ENCODE results near the gene CYTH2.

DNA sequence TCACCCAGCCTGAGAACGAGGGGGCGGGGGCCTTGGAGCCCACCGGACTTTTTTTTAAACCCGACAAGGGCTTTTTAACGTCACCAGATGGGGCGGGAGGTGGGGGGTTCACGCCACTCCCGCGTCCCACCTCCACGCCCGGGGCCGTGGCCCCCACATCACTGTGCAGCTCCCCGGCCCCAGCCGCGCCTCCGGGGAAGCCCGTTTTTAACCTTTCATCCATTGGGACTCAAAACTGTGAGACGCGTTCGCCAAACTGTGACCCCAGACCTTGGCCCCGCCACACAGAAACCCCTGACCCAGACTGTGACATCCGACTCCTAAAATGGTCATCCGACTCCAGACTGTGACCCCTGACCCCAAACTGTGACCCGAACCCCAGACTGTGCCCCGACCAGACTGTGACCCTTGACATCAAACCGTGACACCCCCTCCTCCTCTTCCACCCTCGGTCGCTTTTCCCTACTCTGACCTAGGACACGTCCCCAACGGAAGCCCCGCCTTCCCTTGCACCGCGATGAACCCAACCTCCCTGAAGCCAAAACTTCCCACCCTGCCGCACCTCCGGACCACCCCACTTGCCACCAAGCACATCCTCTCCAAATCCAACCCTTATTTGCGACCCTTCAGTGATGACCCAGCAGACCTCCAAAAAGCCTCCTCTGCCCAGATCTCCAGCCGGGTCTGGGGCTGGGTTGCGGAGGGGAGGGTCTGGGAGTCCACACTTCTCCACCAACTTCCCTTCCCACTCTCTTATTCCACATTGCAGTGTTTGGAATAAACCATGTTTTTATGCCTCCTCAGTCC is 24.8 kb upstream of the CYTH2 start:
- TF ChIP-seq NRF1 (conservative IDR thresholded peaks at IDR 0.05 in 1 of 2, IDR thresholded peaks at IDR 0.05 in 1 of 2) (no peak), ELF1 (tag; IDR thresholded peaks at IDR 0.05) (no peak), HMG20B (CRISPR knock-in tag; IDR thresholded peaks at IDR 0.05) (no peak), BRCA1 (IDR thresholded peaks at IDR 0.05) (no peak), BRCA1 (CRISPR knock-in tag; IDR thresholded peaks at IDR 0.05) (no peak), MAZ (CRISPR knock-in tag; conservative IDR thresholded peaks at IDR 0.05 in 1 of 2, IDR thresholded peaks at IDR 0.05 in 1 of 2) (no peak)
- TF ChIP-seq, protein P1, sequence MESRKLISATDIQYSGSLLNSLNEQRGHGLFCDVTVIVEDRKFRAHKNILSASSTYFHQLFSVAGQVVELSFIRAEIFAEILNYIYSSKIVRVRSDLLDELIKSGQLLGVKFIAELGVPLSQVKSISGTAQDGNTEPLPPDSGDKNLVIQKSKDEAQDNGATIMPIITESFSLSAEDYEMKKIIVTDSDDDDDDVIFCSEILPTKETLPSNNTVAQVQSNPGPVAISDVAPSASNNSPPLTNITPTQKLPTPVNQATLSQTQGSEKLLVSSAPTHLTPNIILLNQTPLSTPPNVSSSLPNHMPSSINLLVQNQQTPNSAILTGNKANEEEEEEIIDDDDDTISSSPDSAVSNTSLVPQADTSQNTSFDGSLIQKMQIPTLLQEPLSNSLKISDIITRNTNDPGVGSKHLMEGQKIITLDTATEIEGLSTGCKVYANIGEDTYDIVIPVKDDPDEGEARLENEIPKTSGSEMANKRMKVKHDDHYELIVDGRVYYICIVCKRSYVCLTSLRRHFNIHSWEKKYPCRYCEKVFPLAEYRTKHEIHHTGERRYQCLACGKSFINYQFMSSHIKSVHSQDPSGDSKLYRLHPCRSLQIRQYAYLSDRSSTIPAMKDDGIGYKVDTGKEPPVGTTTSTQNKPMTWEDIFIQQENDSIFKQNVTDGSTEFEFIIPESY (CRISPR knock-in tag; IDR thresholded peaks at IDR 0.05) = no peak

Measured in K562 (cell line).